NCI-H146 treated with DMSO at 0.1 percent for 48 hours (cell line): ENCODE results near the gene CHCHD6.

Experiments
- DNase-seq: peaks from one replicate; lab custom pipeline; 2025; ENCODE audit not compliant: unreplicated experiment; lab: John Stamatoyannopoulos, UW

CHCHD6 gene

GRCh38 chr3:126891141-126891540 lies 187.1 kb downstream of the CHCHD6 start:
- DNase-seq: no peak

- DNase-seq: no peak
These were observed 187.8 kb downstream of the CHCHD6 start for GRCh38 chr3:126891791-126892190.

GRCh38 chr3:126893651-126894050 lies 189.6 kb downstream of the CHCHD6 start:
- DNase-seq: no peak

DNA sequence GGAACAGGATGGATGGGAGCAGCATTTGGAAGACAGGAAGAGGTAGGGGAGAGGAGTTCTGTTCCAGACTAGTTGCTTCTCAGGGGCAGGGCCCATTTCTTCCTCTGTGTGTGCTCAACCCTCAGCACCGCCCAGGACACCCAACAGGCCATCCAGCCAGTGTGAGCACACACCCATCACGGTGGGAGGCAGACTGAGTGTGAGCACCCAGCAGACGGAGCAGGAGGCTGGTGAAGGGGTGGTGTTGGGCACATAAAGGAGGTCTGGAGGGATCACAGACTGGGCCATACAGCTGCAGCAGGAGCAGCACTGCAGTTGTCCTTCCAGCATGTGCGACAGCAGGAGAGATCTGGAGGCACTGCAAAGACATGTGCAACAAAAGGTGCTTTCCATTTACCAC lies 190.4 kb downstream of the CHCHD6 start:
- DNase-seq: no peak

DNA sequence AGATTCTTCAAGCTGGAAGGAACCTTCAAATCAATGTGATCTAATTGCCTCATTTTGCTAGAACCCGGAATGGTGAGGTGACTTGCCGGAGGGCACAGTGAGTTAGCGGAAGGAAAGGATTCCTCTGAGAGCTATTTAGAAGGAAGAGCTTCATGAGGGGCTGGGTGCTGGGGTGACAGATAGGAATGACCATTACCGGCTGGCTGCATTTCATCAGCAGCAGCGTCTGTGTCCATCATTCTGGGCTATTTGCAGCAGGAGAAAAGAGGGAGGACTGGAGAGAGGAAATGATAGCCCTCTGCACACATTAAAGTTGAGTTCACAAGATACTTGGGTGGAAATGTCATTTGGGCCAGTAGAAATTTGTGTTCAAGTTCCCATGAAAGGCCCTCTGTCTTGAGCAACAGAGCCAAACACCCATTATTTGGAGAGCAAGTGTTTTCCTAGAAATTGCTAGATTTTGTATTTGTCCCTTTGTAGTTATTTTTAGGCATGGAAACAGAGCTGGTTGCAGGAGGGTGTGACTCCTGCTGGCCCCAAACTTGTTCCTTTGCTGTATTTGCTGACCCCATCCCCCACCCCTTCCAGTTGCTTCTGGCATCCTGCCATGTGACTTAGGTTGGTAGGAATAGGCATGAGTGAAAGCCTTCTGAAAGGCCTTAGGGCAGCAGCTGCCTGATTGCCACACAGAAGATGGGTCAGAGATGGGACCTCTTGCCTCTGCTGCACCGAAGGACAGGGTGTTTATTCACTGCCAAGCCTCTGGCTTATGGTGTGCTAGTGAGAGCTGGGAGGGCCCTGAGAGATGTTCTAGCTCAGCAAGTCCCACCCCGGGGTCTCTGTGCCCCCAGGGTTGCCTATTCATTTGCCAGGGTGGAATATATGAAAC lies 191.4 kb downstream of the CHCHD6 start:
- DNase-seq: no peak

GRCh38 chr3:126896067-126896441 lies 192.0 kb downstream of the CHCHD6 start:
- DNase-seq: no peak

- no peak for DNase-seq
These were observed 192.9 kb downstream of the CHCHD6 start for GRCh38 chr3:126896968-126897367.

GRCh38 chr3:126897943-126898342 lies 193.9 kb downstream of the CHCHD6 start:
- no peak for DNase-seq

GRCh38 chr3:126900859-126901540 lies 197.0 kb downstream of the CHCHD6 start:
- DNase-seq: no peak

DNA sequence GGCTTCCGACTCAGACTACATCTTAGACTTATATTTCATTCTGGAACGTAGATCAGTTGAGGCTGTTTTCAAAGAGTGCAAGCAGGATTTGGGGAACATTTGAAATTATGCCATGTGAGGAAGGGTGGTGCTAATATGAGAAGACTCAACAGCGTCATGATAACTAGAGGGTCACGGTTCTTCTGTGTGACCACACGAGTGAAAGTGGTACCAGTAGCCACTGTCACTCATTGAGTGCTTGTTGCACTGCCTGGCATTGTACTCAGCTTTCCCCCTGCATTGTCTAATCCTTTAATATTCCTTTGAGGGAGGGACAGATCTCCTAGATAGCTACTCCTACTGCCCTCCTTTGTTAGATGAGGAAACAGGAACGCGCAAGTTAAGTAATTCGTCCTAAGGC lies 197.6 kb downstream of the CHCHD6 start:
- DNase-seq: no peak

- DNase-seq: no peak
These were observed 199.5 kb downstream of the CHCHD6 start for GRCh38 chr3:126903521-126903920.

- no peak for DNase-seq
These were observed 203.5 kb downstream of the CHCHD6 start for GRCh38 chr3:126907557-126907956.

DNA sequence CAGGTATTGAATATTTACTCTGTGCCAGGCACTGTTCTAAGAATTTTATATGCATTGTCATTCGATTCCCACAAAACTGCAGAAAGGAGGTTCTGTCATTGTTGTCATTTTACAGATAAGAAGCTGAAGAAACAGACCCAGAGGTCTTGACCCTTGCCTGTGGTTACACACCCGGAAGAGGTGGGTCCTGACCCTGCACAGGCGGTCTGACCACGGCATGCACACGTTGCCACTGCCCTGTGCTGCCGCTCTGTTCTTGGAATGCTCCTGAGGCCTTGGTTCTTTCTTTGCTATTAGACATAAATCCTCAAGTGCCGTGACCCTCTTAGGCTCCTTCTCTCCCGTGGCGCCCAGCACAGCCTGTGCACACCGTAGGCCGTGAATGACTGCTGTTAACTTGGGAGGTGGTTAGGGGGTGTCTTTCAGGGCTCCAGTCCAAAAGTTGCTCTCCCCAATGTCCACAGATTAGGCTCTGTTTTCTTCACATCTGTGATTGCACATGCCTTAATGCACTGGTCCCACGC lies 204.8 kb downstream of the CHCHD6 start:
- no peak for DNase-seq

DNA sequence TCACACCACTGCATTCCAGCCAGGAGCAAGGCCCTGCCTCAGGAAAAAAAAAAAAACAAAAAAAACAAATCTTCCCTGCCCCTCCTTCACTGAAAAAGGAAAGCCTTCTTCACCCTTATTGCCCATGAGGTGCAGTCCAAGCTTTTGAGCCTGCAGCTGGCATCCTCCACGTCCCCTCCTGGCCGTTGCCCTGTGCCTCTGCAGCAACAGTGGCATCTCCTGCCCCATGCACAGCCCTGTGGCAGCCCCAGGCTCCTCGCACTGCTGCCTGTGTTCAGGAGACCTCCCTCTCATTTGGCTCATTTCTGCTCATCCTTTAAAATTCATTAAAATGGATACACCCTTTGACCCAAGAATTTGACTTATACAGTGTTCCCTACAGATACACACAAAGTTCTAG lies 206.2 kb downstream of the CHCHD6 start:
- DNase-seq: no peak

GRCh38 chr3:126911162-126912026 lies 207.4 kb downstream of the CHCHD6 start:
- no peak for DNase-seq

DNA sequence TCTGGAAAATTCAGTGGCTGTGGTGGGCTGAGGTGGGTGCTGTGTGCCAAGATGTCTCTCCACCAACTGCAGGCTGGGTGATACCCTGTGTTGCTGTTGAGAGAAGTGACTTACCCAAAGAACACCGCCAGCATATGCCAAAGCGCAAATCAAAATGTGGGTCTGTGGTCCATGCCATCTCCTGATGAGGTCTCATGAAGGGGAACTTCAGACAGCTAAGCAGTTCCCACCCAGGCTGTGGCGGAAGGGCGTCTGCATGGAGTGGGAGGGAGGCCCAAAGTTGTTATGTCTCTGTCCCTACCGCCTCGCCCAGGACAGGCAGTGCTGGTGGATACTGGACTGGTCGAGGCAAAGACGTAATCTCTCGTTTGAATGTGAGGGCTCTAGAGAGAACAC lies 208.0 kb downstream of the CHCHD6 start:
- no peak for DNase-seq

DNA sequence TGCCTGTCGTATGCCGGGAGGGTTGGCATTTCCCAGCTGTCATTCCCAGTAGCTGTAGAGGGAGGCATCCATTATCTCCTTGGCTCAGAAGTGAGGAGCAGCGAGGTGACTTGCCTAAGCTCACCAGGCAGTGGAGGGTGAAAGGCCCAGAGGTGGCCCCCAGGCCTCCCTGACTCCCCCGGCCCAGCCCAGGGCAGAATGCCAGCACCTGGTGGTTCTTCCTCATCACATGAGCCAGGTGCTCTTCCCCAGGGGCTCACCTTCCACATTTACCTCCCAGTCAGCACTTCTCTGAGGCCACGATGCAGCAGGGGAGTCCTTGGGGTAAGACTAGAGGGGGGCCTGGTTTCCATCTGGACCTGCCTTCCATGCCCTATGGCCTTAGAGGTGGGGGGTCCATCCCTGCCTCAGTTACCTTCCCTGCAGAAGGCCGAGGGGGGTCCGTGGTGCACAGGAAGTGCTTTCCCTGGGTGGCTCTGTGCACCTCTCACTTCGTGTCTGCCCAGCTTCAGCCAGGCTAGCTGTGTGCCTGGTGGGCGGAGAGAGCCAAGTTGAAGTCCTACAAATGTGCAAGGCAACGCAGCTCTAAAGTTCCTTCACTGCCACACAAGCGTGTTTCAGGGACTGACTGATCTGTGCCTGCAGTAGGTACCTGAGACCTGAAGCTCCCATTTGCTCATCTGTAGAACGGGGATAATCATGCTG lies 208.6 kb downstream of the CHCHD6 start:
- no peak for DNase-seq

DNA sequence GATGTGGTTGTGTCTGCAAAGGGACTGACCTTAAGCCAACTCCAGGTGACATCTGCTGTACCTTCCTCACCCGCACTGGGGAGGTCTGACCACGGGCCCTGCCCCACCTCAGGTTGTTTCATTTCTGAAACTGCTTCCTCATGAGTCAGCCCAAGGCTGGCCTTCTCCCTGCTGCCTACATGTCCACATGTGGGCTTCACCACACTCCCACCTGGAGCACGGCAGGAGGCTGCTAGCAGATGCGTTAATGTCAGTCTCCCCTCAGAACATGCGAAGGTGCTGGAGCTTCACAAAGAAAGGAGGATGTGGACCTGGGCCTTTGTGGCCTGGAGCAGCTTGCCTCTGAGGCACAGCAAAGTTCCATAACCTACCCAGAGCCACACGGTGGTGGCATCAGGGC lies 209.5 kb downstream of the CHCHD6 start:
- DNase-seq: no peak

DNA sequence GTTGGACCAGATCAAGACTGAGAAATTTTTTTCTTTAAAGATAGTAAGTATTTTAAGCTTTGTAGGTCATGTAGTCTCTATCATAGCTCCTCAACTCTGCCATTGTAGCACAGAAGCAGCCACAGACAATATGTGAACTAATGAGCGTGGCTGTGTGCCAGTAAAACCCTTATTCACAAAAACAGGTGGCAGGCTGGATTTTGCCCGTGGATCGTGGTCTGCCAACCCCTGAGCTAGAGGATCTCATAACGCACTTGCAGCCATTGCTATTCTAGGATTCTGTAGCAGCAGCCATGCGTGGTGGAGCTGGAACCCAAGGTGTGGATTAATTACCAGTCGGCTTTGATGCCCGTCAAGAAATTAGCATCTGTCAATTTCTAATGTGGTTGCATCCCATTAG lies 210.2 kb downstream of the CHCHD6 start:
- DNase-seq: no peak

- DNase-seq: no peak
These were observed 211.0 kb downstream of the CHCHD6 start for GRCh38 chr3:126915015-126915414.

- no peak for DNase-seq
These were observed 212.5 kb downstream of the CHCHD6 start for GRCh38 chr3:126916546-126916945.
